ENCODE data around the gene TSHB. TPM values are rescaled to one million over a fixed set of nuclear protein-coding genes. Genes with fewer than 3 reads are reported as not detected.
A peak's percentile ranks its signal among the peaks of the same experiment; 100 is the strongest.

The TSHB gene
- total RNA-seq, 1 experiment from 2014 or later: not detected

- H3K36me3 ChIP-seq (ENCODE audit: control insufficient read depth, insufficient read depth, low read length): no peaks in the 10 kb centered on the region
- peaks cover 7% of the 10 kb centered on the region for H3K27me3 ChIP-seq (ENCODE audit: control insufficient read depth, insufficient read depth, low read length)
- POLR2A ChIA-PET: no interaction called here
- TF ChIP-seq POLR2AphosphoS5 (IDR thresholded peaks at IDR 0.05; ENCODE audit: low read depth, low read length): no peak
- peak; percentile 80 for TF ChIP-seq CTCF (IDR thresholded peaks at IDR 0.05)
- no peaks in the 10 kb centered on the region for H3K4me1 ChIP-seq (ENCODE audit: control insufficient read depth, insufficient read depth, low read length)
- no peaks in the 10 kb centered on the region for H3K9me3 ChIP-seq (ENCODE audit: control insufficient read depth, insufficient read depth, low read depth, low read length)
- no peak overlapping the region for H3K4me3 ChIP-seq (ENCODE audit: low read depth in 2 of 2, low read length in 2 of 2)
- no TSS peak for BruUV-seq (replicated peaks)
- CTCF ChIA-PET: interaction anchor here (0.5 kb wide), 1 partner anchor 594 kb away, joined by 4 read pairs; no protein-coding TSS in a partner anchor
- intact Hi-C loops (cut with micrococcal nuclease; ENCODE audit: unreplicated experiment): loop anchor here (5.0 kb wide), 1 partner anchor 75 kb away; no protein-coding TSS in a partner anchor
- no peak overlapping the region for H3K27ac ChIP-seq (ENCODE audit: low read length)
- DNase-seq (ENCODE audit: low read depth, low spot score) (peak; percentile 38), ATAC-seq (peak; percentile 84)
- in situ Hi-C loops (cut with HindIII; ENCODE audit: low pct_unique_long_range_greater_than_20kb, low sequenced_read_pairs): no loop called here
These were observed 22.9 kb downstream of the TSHB start for GRCh38 chr1:115052454-115053083.

GRCh38 chr1:115056395-115056798 is 26.8 kb downstream of the TSHB start:
- Histone ChIP-seq H3K36me3 (ENCODE audit: control insufficient read depth, insufficient read depth, low read length) (no peaks in the 10 kb centered on the region), H3K4me1 (ENCODE audit: control insufficient read depth, insufficient read depth, low read length) (no peaks in the 10 kb centered on the region), H3K27me3 (ENCODE audit: control insufficient read depth, insufficient read depth, low read length) (peaks cover 4% of the 10 kb centered on the region), H3K27ac (ENCODE audit: low read length) (no peak overlapping the region), H3K4me3 (ENCODE audit: low read depth in 2 of 2, low read length in 2 of 2) (no peak overlapping the region), H3K9me3 (ENCODE audit: control insufficient read depth, insufficient read depth, low read depth, low read length) (no peaks in the 10 kb centered on the region)
- CTCF ChIA-PET: no interaction called here
- TF ChIP-seq REST (IDR thresholded peaks at IDR 0.05; ENCODE audit: insufficient read depth in 1 of 2, low read depth in 2 of 2, low read length in 1 of 2) (no peak), TCF7L2 (IDR thresholded peaks at IDR 0.05; ENCODE audit: low read depth, low read length) (no peak), POLR2AphosphoS5 (IDR thresholded peaks at IDR 0.05; ENCODE audit: low read depth, low read length) (no peak), SIN3A (IDR thresholded peaks at IDR 0.05; ENCODE audit: borderline replicate concordance, insufficient read depth, low read depth, low read length) (no peak), CTCF (IDR thresholded peaks at IDR 0.05) (no peak)
- POLR2A ChIA-PET: no interaction called here
- BruUV-seq (replicated peaks): no TSS peak
- DNase-seq (ENCODE audit: low read depth, low spot score): no peak
- in situ Hi-C loops (cut with HindIII; ENCODE audit: low pct_unique_long_range_greater_than_20kb, low sequenced_read_pairs): no loop called here
- intact Hi-C loops (cut with micrococcal nuclease; ENCODE audit: unreplicated experiment): no loop called here
- ATAC-seq: no peak
